GM19438 (cell line): ENCODE data around the gene VIPR2.
"Not testable (repeated sequence)": the region's sequence is repeated elsewhere in the genome, so short reads cannot be mapped to it uniquely, and the experiment has no call there.

Experiments
- ATAC-seq: cut with Tn5 transposase; IDR thresholded peaks from one replicate; pipeline ENCODE4 v1.9.1; 2021; ENCODE audit warnings: low read depth; ENCODE audit not compliant: unreplicated experiment

Gene VIPR2

GRCh38 chr7:159141167-159141566 is 3.5 kb downstream of the VIPR2 start:
- no peak for ATAC-seq

DNA sequence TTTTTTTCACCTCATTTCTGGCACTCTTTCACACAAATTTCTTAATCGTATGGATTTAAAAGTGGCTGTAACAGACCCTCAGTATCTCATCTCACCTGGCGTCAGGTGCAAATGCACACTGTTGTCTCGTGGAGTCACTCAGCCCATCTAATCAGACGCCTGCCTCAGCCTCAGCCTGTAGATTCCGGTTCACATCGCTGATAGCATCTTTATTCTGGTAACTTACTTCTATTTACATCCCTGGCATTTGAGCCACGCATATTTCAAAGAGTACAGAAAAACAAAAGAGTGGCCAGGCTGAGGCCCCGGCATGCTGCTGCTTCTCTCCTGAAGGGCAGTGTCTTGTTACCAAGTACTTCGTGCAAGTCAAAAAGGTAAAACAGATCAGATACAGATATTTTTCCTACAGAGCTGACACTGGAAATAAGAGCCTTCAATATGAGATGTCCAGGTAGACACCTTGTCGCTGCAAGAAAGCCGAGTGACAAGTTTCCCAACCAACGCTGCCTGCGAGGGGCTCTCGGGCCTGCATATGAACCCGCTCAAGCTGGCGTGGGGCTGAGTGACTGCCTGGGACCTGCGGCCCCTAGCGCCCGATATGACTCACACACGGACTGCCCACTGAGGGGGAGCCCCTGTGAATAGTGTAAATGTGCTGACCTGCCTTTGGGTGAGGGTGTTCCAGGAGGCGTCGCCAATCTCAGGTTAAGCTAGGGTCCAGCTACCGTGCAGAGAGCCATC is 4.3 kb downstream of the VIPR2 start:
- ATAC-seq, result no peak

DNA sequence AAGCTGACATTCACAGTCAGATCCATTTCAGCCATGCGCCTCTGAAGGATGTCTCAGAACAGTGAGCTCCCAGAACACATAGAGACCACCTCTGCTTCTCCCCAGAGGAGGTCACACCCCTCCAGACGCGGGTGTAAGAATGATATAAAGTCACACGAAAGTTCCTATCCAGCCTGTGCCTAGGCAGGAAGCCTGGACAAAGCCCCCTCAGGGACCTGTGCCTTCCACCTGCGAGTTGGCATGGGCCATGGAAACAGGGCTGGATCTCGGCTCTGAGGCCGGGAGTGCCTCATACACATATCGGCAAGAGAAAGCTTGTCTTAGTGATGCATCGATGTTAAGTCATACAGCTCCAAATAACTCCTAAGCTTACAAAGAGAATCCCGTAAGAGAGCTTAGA is 5.0 kb downstream of the VIPR2 start:
- ATAC-seq, result no peak

DNA sequence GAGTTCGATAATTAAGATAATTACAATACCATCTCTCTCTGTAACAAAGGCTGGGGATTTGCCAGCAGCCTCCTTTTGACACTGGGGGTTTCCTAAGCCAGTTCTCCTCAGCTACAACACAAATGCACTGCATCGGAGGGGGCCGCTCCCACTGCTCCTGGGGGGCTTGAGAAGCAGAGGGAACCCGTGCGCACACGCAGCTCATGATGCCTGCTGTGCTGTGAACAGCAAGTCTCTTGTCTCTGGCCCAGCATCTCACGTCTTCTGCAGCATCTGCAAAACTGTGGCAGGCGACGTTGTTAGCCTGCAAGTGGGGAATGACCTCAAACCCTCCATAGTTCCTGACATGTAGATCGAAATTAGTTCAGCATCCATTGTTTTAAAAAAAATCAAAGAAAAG is 5.5 kb downstream of the VIPR2 start:
- no peak for ATAC-seq

DNA sequence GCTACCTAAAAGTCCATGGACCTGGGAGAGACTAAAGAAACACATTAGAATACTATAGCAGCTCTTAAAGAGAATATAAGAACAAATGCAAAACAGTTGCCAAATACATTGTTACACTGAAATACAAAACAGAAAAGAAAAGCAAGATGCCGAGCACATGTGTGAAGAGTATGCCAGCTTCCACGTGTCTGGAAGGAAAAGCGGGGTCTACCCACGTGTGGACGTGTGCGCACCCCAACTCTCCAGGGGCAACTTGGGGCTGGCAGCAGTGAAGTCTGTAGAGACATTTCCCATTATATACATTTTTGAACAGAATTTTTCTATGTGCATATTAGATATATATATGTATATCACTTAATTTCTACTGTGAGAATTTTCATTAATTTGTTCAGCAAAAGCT is 6.2 kb downstream of the VIPR2 start:
- no peak for ATAC-seq

DNA sequence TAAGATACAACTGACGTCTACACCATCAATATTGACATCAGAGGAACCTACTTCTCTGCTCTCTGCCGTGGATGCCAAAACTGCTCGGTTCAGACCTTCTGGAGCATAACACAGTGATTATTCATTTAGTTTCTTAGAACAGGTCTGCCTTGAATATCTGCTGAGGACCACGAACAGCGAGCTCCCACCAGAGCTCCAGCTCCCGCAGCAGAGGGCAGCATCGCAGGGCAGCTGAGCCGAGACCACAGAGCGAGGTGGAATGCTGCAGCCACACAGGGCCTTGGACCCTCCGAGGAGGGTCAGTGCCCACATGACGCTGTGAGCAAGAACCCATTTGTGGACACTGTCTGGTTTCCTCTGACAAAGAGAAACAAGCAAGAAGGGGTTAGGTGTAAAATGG is 6.8 kb downstream of the VIPR2 start:
- no peak for ATAC-seq

- no peak for ATAC-seq
Measured at GRCh38 chr7:159136846-159137245, 7.8 kb downstream of the VIPR2 start.

DNA sequence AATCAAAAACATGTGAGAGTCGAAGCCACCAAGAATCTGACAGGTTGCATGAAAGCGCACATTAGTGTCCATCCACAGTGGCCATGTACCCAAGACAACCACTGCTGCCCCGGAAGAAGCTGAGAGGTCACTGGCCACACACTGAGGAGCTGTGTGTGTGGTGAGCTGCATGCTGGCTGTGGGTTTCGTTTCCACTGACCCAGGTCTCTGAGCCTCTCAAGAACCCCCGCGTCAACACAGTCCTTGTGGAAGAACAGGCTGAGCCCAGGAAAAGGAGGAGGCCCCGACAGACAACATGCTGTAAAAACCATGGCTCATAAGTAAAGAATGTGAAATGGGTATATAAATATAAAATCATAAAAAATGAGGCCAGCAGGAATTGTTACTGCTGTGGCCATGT is 8.2 kb downstream of the VIPR2 start:
- no peak for ATAC-seq

DNA sequence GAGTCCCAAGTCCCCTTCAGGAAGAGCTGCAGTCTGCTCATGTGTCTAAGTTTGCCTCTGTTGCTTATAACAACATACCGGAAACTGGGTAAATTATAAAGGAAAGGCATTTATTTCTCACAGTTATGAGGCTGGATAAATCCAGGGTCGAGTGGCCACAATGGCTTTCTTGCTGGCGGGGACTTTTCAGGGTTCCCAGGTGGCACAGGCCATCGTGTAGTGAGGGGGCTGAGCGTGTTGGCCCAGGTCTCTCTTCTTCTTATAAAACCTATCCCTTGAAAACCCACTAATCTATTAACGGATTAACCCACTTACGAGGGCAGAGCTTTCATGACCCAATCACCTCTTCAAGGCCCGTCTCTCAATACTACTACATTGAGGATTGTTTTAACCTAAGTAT is 8.7 kb downstream of the VIPR2 start:
- no peak for ATAC-seq

GRCh38 chr7:159132670-159133443 is 11.8 kb downstream of the VIPR2 start:
- not testable (repeated sequence) for ATAC-seq

DNA sequence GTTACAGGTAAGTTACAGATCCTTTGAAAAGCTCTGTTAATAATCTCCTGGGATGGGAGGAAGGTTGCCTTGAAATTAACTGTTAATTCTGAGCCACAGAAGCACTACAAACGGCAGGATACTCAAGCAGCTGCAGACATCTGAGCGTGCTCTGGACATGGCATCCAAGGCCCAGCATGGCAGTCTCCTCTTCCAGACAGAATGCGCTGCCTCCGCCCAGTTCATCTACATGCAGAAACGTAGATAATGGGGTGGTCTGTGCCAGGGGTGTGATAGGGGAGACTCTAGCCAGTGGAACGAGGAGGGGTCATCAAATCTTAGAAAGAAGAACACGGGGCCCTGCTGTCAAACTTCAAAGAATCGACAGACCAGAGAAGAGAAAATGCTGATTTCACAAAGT is 13.8 kb downstream of the VIPR2 start:
- ATAC-seq, result no peak

- no peak for ATAC-seq
Measured at GRCh38 chr7:159130199-159130775, 14.4 kb downstream of the VIPR2 start.

- ATAC-seq, result no peak
Measured at GRCh38 chr7:159128767-159129166, 15.9 kb downstream of the VIPR2 start.

DNA sequence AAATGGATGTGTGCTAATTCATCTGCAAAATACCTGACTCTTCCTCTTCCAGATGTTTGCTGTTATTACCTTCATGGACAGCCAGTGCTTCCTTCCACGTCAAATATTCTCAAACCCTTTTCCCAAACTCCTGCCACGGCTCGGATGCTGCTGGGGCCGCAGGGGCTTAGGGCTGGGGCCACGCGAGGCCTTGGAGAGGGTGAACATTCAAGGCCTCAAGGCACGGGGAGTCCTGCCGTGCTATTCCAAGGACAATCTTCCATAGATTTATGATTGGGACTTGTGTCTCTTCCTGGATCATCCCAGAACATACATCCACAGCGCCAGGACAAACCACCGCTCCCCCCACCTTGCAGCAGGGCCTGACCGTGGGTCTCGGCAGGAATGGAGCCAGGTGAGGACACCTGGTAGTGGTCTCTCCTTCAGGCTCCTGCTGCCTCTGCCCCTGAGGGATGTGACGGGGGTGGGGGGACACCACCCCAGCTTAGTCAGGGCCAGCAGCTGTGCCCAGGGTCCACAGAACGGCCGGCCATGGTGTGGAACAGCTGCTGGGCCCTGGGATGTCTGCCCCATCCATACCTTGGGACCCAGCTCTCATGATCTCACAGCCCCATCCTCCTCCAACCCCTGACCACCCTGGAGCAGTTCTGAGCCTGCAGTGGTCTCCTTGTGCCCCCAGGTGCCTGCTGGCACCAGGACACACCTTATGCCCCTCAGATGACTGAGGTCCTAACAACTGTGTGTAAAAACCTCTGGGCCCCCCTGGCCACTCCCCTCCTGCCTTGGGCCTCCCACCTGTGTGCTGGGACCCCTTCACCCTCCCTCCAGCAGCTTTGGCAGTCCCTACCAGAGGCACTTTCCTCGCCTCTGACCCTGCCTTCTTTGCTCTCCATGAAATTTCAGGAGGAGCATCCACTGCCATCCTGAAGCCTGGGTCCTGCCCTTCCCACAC is 16.7 kb downstream of the VIPR2 start:
- ATAC-seq, result no peak

DNA sequence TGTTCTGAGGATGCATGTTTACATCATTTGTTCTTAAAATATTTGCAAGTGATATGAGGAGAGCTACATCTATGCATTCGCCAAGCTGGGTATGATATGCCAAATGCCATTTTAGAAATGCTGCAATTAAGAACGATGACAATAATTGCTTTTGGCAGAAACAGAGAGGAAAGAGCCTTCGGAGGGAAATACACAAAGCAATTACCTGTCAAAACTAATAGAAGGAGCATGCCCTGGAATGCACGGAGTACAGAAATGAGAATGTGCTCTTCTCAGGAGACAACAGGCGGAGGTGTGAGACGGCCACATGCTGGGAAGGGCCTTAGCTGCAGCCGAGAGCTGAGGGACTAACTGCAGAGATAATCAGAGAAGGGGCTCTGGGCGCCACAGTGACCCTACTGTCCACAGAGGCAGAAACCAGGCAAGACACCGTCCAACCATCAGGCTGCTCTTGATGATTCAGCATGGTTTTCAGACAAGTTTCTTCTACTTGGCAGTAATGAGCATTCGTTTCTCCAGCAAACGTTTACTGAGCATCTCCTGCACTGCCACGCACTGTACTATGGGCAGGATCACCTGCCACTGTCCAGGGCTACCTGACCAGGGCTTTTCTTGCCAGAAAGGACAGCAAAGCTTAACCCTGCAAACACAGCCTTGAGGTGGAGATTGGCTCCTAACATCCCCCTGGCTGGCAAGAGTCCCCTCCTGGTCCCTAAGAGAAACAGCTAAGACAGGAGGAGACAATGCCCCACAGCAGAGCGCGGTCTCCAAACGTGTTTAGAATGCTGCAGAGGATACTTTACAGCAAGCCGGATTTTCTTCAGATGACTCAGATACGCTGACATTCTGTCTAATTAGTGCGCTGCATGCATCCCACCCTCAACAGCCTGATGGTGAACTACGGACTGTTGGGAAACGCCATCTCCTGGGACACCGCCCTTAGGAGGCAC is 18.1 kb downstream of the VIPR2 start:
- no peak for ATAC-seq

DNA sequence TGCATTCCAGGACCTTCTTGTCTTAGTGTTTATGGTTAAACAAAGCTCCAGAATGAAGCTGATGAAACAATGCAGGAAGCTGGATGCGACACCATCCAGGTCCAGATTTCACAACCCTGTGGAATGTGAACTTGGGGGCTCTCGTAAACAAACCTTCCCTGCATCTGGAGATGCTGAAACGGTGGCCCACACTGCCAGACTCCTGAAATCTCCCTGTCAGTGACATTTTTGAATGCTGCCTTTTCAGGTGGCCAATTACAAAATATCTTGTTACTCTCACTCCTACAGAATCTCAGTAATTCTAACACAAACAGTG is 18.8 kb downstream of the VIPR2 start:
- no peak for ATAC-seq

DNA sequence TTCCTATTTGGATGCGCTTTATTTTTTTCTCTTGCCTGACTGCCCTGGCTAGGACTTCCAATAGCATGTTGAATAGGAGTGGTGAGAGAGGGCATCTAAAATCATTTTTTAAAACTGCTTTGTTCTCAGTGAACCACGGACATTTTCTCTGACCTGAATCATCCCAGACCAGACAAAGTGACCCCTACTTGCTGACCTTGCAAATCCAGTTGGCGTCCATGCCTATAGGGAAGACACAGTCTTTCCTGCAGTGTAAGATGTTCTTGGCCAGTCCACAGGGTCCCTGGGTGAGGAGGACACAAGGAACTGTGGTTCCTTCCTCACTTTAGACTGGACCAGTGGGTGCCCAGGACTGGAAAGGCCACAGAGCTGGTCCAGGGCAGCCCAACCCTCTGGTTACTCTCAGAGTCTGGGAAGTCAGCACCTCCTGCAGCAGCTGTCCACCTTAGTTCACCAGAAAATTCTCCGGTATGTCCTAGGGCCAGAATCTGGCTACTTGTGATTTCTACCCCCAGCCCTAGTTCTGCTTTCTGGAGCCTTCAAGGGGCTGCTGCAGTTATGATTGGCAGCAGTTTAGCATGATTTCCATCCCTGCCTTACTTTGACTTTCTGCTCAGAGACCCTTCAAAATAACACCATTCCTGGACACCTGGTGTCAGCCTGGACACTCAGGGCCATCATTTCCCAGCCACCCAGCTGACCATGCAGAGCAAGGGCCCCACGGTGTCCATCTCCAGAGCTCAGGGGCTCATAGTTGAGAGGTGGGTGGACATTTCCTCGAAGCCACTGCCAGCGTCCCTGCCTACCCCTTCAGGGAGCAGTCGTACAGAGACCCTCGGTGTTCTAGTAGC is 19.3 kb downstream of the VIPR2 start:
- no peak for ATAC-seq

- not testable (repeated sequence) for ATAC-seq
Measured at GRCh38 chr7:159123793-159124192, 20.9 kb downstream of the VIPR2 start.

- ATAC-seq, result not testable (repeated sequence)
Measured at GRCh38 chr7:159123294-159123693, 21.4 kb downstream of the VIPR2 start.
